HG03520 (cell line): ENCODE measurements around the gene PLXNB2.
"Not testable (repeated sequence)": the region's sequence is repeated elsewhere in the genome, so short reads cannot be mapped to it uniquely, and the experiment has no call there.

Source experiments
- ATAC-seq: cut with Tn5 transposase; IDR thresholded peaks from one replicate; pipeline ENCODE4 v1.9.1; 2021; ENCODE audit warnings: mild to moderate bottlenecking, moderate library complexity; ENCODE audit not compliant: unreplicated experiment

Gene PLXNB2

GRCh38 chr22:50282361-50283155 is 24.9 kb downstream of the PLXNB2 start:
- no peak for ATAC-seq

- ATAC-seq, result no peak
Observed at GRCh38 chr22:50281957-50282356, 25.5 kb downstream of the PLXNB2 start.

- ATAC-seq, result no peak
Observed at GRCh38 chr22:50281384-50281760, 26.1 kb downstream of the PLXNB2 start.

- no peak for ATAC-seq
Observed at GRCh38 chr22:50280708-50281383, 26.6 kb downstream of the PLXNB2 start.

GRCh38 chr22:50280022-50280707 is 27.3 kb downstream of the PLXNB2 start:
- ATAC-seq, result no peak

- ATAC-seq, result no peak
Observed at GRCh38 chr22:50278956-50279619, 28.4 kb downstream of the PLXNB2 start.

GRCh38 chr22:50278461-50278860 is 29.0 kb downstream of the PLXNB2 start:
- ATAC-seq, result no peak

GRCh38 chr22:50277761-50278160 is 29.7 kb downstream of the PLXNB2 start:
- ATAC-seq, result no peak

GRCh38 chr22:50276143-50276542 is 31.3 kb downstream of the PLXNB2 start:
- ATAC-seq, result peak; percentile 59

GRCh38 chr22:50275181-50276055 is 32.0 kb downstream of the PLXNB2 start:
- ATAC-seq, result no peak

- ATAC-seq, result no peak
Observed at GRCh38 chr22:50274771-50275170, 32.7 kb downstream of the PLXNB2 start.

- no peak for ATAC-seq
Observed at GRCh38 chr22:50274311-50274710, 33.1 kb downstream of the PLXNB2 start.

- not testable (repeated sequence) for ATAC-seq
Observed at GRCh38 chr22:50273781-50274180, 33.7 kb downstream of the PLXNB2 start.

- ATAC-seq, result not testable (repeated sequence)
Observed at GRCh38 chr22:50273352-50273751, 34.1 kb downstream of the PLXNB2 start.

- no peak for ATAC-seq
Observed at GRCh38 chr22:50272044-50272802, 35.2 kb downstream of the PLXNB2 start.

- ATAC-seq, result no peak
Observed at GRCh38 chr22:50271519-50271970, 35.9 kb downstream of the PLXNB2 start.

- ATAC-seq, result no peak
Observed at GRCh38 chr22:50270666-50271394, 36.6 kb downstream of the PLXNB2 start.

GRCh38 chr22:50269970-50270665 is 37.3 kb downstream of the PLXNB2 start, which contains the start of gene MAPK11:
Gene MAPK11, minus strand, starts transcription at chr22:50270380. Its CDS starts 88 bp downstream, at chr22:50270292.
- ATAC-seq, result no peak
